Adrenal gland (tissue), 12 donors: ENCODE results near the gene TRABD2A. TPM values are rescaled to one million over a fixed set of nuclear protein-coding genes. Genes with fewer than 3 reads are reported as not detected.

ENCODE experiments used
- DNase-seq, 7 donors: peaks; one replicate each; pipeline ENCODE4 v3.0.0-alpha.2; 2019 to 2020
- H3K27ac ChIP-seq, 5 donors: fragments of 200-600 bp; sonication (generic) in 4 of 5; 1 replicate in 3 of 5; 2 replicates in 2 of 5; pipeline versions ENCODE4 v1.5.1 to v1.8.0; 2016 to 2020; ENCODE audit warnings: mild to moderate bottlenecking in 1 of 5
- H3K27me3 ChIP-seq: fragments of 200-600 bp; 2 replicates; pipeline ENCODE4 v1.8.0; 2021
- H3K36me3 ChIP-seq, 2 donors: fragments of 200-600 bp; replicated peaks in 1 of 2; 1 replicate in 1 of 2; 2 replicates in 1 of 2; pipeline versions ENCODE4 v1.5.1 to v1.8.0; 2018 to 2022
- H3K4me1 ChIP-seq, 2 donors: fragments of 200-600 bp; replicated peaks in 1 of 2; 1 replicate in 1 of 2; 2 replicates in 1 of 2; pipeline versions ENCODE4 v1.5.1 to v1.8.0; 2018 to 2021
- H3K4me3 ChIP-seq, 4 donors: fragments of 200-600 bp; sonication (generic) in 3 of 4; one replicate each; pipeline ENCODE4 v1.5.1; 2016 to 2018
- H3K9me3 ChIP-seq, 3 donors: fragments of 200-600 bp; sonication (generic) in 1 of 3; replicated peaks in 1 of 3; 1 replicate in 2 of 3; 2 replicates in 1 of 3; pipeline versions ENCODE4 v1.5.1 to v1.8.0; 2016 to 2021
- CTCF ChIP-seq, 6 experiments: fragments of 450-650 bp in 4 of 6; fragments of 200-600 bp in 2 of 6; sonication (generic) in 1 of 6; IDR thresholded peaks; 1 replicate in 5 of 6; 2 replicates in 1 of 6; pipeline versions ENCODE4 v1.5.1 to v1.8.0; 2016 to 2021; ENCODE audit warnings: antibody characterized with exemption in 6 of 6, mild to moderate bottlenecking in 2 of 6, moderate library complexity in 1 of 6
- POLR2A ChIP-seq, 2 donors: fragments of 450-650 bp; IDR thresholded peaks; one replicate each; pipeline ENCODE4 v1.6.1; 2017; ENCODE audit warnings: antibody characterized with exemption in 2 of 2, mild to moderate bottlenecking in 2 of 2, moderate library complexity in 1 of 2
- WGBS, 4 donors: extraction: QIAGEN DNeasy Blood & Tissue Kit in 2 of 4; methylation state at CpG; one replicate each; pipeline versions ENCODE4 v1.1.5 to v1.1.7; 2013 to 2017; 5-methylcytosine and 5-hydroxymethylcytosine counted together
- intact Hi-C, 2 donors: fragments of 100-400 bp; cut with DNase I; formaldehyde crosslinking; loops; one replicate each; pipeline versions ENCODE4 v1.14.1 to v1.15.0; 2022 to 2023
- polyA plus RNA-seq, 3 donors: library from polyadenylated mRNA; stranded (reverse); fragments of 200-250 nt in 2 of 3; fragments of 350-450 nt in 1 of 3; fragmentation: Illumina TruSeq in 1 of 3; extraction: RNeasy Lipid Tissue Mini Kit (QIAGEN cat#74804) in 1 of 3; gene quantifications; one replicate each; pipeline ENCODE4 v1.2.3, GENCODE V29; 2013 to 2014
- total RNA-seq, 9 donors: library from RNA; depleted of rRNA in 4 of 9; stranded (reverse); fragments of >200 nt in 4 of 9; fragments of 120-200 nt in 1 of 9; fragmentation: NEBNext Ultra II Directional in 1 of 9; extraction: Animal tissue kit (Norgen Biotek cat#: 25700) in 1 of 9; gene quantifications; one replicate each; pipeline versions ENCODE4 v1.1.0 to v1.2.4, GENCODE V29; 2013 to 2023
- donor health status: healthy with polysubstance abuse.
- donor health status: Bipolar disorder and iron deficiency.
- donor health status: DM: yes; HTN: yes; CAD: no.
- donor health status: DM: no; HTN: no; CAD: no.
- donor health status: DM: no; HTN: no; CAD: no.
- donor health status: DM: yes; HTN: yes; CAD: no.

Gene TRABD2A
- total and polyA plus RNA-seq, 12 donors: 0.28 to 2.4 (median 0.69) TPM; not detected in 1

GRCh38 chr2:84850471-84850870 lies 30.4 kb downstream of the TRABD2A start:
- peak in 1 of 7 donors; percentile 17 for DNase-seq
- no peaks in the 10 kb centered on the region for H3K27me3 ChIP-seq
- H3K9me3 ChIP-seq: no peaks in the 10 kb centered on the region
- intact Hi-C loops: no loop called here
- no peaks in the 10 kb centered on the region for H3K36me3 ChIP-seq
- no peak for TF ChIP-seq POLR2A (IDR thresholded peaks at IDR 0.05)
- no peak for TF ChIP-seq CTCF (IDR thresholded peaks at IDR 0.05)
- H3K4me1 ChIP-seq: no peaks in the 10 kb centered on the region
- H3K4me3 ChIP-seq: no peak overlapping the region
- 84 to 98% (median 84%) methylated on average over 4 of the region's 4 CpGs for WGBS, 4 donors
- H3K27ac ChIP-seq: no peak overlapping the region

GRCh38 chr2:84849271-84849952 lies 31.5 kb downstream of the TRABD2A start:
- no peak overlapping the region for H3K27ac ChIP-seq
- no peak for TF ChIP-seq CTCF (IDR thresholded peaks at IDR 0.05)
- TF ChIP-seq POLR2A (IDR thresholded peaks at IDR 0.05): no peak
- H3K9me3 ChIP-seq: no peaks in the 10 kb centered on the region
- no peak overlapping the region for H3K4me3 ChIP-seq
- DNase-seq: peak in 1 of 7 donors; percentile 36
- intact Hi-C loops: no loop called here
- H3K36me3 ChIP-seq: no peaks in the 10 kb centered on the region
- WGBS, 4 donors: 76 to 86% (median 81%) methylated on average over 8 of the region's 8 CpGs
- no peaks in the 10 kb centered on the region for H3K27me3 ChIP-seq
- H3K4me1 ChIP-seq: no peaks in the 10 kb centered on the region

- intact Hi-C loops: no loop called here
- H3K9me3 ChIP-seq: no peaks in the 10 kb centered on the region
- 54 to 65% (median 60%) methylated on average over 5 of the region's 5 CpGs for WGBS, 4 donors
- H3K27ac ChIP-seq: no peak overlapping the region
- DNase-seq: peak in 1 of 7 donors; percentile 33
- H3K36me3 ChIP-seq: no peaks in the 10 kb centered on the region
- no peak for TF ChIP-seq CTCF (IDR thresholded peaks at IDR 0.05)
- TF ChIP-seq POLR2A (IDR thresholded peaks at IDR 0.05): no peak
- H3K4me3 ChIP-seq: no peak overlapping the region
- H3K27me3 ChIP-seq: no peaks in the 10 kb centered on the region
- no peaks in the 10 kb centered on the region for H3K4me1 ChIP-seq
Observed at GRCh38 chr2:84847326-84848050, 33.4 kb downstream of the TRABD2A start.

- intact Hi-C loops: no loop called here
- Histone ChIP-seq H3K4me1 (no peaks in the 10 kb centered on the region), H3K27ac (peak overlapping the region in 3 of 5 donors; percentile 16 to 52 (median 30)), H3K36me3 (no peaks in the 10 kb centered on the region), H3K9me3 (no peaks in the 10 kb centered on the region), H3K27me3 (no peaks in the 10 kb centered on the region), H3K4me3 (no peak overlapping the region)
- WGBS, 4 donors: 44 to 87% (median 79%) methylated on average over 2 of the region's 2 CpGs
- TF ChIP-seq CTCF (IDR thresholded peaks at IDR 0.05): no peak
- no peak for TF ChIP-seq POLR2A (IDR thresholded peaks at IDR 0.05)
- peak in 1 of 7 donors; percentile 29 for DNase-seq
Observed at GRCh38 chr2:84846741-84847142, 34.1 kb downstream of the TRABD2A start.
